Testis (tissue), 2 donors: ENCODE measurements around the gene ITGB1.

ENCODE experiments used
- POLR2A ChIP-seq: fragments of 450-650 bp; IDR thresholded peaks from one replicate; pipeline ENCODE4 v1.6.1; 2017; ENCODE audit warnings: antibody characterized with exemption, mild to moderate bottlenecking, moderate library complexity
- TF ChIP-seq, protein P1 (sequence below), 3 experiments: fragments of 450-650 bp in 2 of 3; fragments of 200-600 bp in 1 of 3; sonication (generic) in 1 of 3; IDR thresholded peaks; one replicate each; pipeline ENCODE4 v1.5.1; 2016 to 2019; ENCODE audit warnings: antibody characterized with exemption in 3 of 3, mild to moderate bottlenecking in 2 of 3, moderate library complexity in 1 of 3

DNA sequence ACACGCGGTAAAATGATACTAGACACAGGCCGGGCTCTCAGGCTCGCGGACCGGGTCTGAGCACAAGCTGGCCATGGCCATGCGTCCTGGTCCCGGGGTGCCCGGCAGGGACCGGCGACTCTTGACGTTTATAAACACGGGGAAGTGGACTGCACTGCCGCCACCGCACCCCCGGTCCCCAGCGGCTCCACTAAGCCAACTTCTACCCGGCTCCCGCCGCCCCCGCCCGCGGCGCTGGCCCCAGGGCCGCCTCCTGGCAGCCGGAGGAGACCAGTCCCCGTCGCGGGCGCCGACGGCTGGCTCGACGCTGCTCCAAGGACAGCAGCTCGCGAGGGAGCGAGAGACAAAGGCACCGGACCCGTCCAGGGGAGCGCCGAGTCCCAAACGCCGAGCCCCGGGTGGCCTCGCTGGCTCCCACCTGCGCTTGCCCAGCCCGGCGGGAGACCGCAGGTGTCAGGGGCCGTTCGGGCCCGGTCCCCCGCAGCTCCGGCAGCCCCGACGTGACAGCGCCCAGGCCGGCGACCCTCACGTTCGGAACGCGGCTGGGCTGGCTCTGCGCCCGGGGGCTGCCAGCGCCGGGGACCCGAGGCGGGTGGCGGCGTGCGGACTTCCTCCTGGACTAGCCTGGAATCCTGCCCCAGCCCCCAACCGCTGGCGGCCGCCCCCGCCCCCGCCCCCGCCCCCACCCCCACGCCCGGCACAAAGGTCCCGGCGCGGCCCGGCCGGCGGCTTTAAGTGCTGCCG is 517 bp downstream of the ITGB1 start:
- no peak for TF ChIP-seq POLR2A
- TF ChIP-seq, protein P1, sequence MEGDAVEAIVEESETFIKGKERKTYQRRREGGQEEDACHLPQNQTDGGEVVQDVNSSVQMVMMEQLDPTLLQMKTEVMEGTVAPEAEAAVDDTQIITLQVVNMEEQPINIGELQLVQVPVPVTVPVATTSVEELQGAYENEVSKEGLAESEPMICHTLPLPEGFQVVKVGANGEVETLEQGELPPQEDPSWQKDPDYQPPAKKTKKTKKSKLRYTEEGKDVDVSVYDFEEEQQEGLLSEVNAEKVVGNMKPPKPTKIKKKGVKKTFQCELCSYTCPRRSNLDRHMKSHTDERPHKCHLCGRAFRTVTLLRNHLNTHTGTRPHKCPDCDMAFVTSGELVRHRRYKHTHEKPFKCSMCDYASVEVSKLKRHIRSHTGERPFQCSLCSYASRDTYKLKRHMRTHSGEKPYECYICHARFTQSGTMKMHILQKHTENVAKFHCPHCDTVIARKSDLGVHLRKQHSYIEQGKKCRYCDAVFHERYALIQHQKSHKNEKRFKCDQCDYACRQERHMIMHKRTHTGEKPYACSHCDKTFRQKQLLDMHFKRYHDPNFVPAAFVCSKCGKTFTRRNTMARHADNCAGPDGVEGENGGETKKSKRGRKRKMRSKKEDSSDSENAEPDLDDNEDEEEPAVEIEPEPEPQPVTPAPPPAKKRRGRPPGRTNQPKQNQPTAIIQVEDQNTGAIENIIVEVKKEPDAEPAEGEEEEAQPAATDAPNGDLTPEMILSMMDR (IDR thresholded peaks at IDR 0.05) = no peak
